HepG2 (cell line): ENCODE results near the gene C5orf15. TPM values are rescaled to one million over a fixed set of nuclear protein-coding genes. Genes with fewer than 3 reads are reported as not detected.
A peak's percentile ranks its signal among the peaks of the same experiment; 100 is the strongest.

ENCODE experiments used
- AHR ChIP-seq: IDR thresholded peaks from 2 replicates; pipeline ENCODE4 v1.6.1; 2018; ENCODE audit warnings: missing genetic modification reagents, missing compliant biosample characterization
- BHLHE40 ChIP-seq: IDR thresholded peaks from 2 replicates; pipeline ENCODE4 v1.6.1; 2011; ENCODE audit warnings: low read length, improper control_type of control experiment
- GATAD1 ChIP-seq: IDR thresholded peaks from 2 replicates; pipeline ENCODE4 v1.6.1; 2016; ENCODE audit warnings: missing genetic modification reagents, missing compliant biosample characterization
- KLF13 ChIP-seq: sonication (generic); formaldehyde crosslinking; IDR thresholded peaks from 2 replicates; pipeline ENCODE4 v1.4.0; 2020; ENCODE audit warnings: mild to moderate bottlenecking, missing genetic modification reagents
- LBX2 ChIP-seq: sonication (generic); formaldehyde crosslinking; IDR thresholded peaks from 2 replicates; pipeline ENCODE4 v1.5.0; 2020; ENCODE audit warnings: missing genetic modification reagents, mild to moderate bottlenecking, borderline replicate concordance
- NFE2L2 ChIP-seq: fragments of 150-350 bp; IDR thresholded peaks from 2 replicates; pipeline ENCODE4 v1.6.1; 2014; ENCODE audit warnings: low read length
- PRDM15 ChIP-seq: sonication (generic); formaldehyde crosslinking; IDR thresholded peaks from 2 replicates; pipeline ENCODE4 v1.4.0; 2020; ENCODE audit warnings: missing genetic modification reagents
- SIN3A ChIP-seq: IDR thresholded peaks from 2 replicates; pipeline ENCODE4 v1.6.1; 2011; ENCODE audit warnings: low read depth, mild to moderate bottlenecking, control low read depth, low read length, borderline replicate concordance
- ZBTB40 ChIP-seq, 2 experiments: fragments of 450-650 bp in 1 of 2; sonication (generic) in 1 of 2; formaldehyde crosslinking in 1 of 2; IDR thresholded peaks; 2 replicates each; pipeline versions ENCODE4 v1.6.1 to v1.8.0; 2016 to 2022; ENCODE audit warnings: antibody characterized with exemption in 1 of 2, mild to moderate bottlenecking in 1 of 2, missing genetic modification reagents in 1 of 2
- ZNF431 ChIP-seq: sonication (generic); formaldehyde crosslinking; IDR thresholded peaks from 2 replicates; pipeline ENCODE4 v1.9.0; 2022; ENCODE audit warnings: missing genetic modification reagents, low read depth, mild to moderate bottlenecking, borderline replicate concordance
- ZNF432 ChIP-seq: sonication (generic); formaldehyde crosslinking; IDR thresholded peaks from 2 replicates; pipeline ENCODE4 v1.5.0; 2020; ENCODE audit warnings: missing genetic modification reagents, mild to moderate bottlenecking, borderline replicate concordance
- ZNF546 ChIP-seq: sonication (generic); formaldehyde crosslinking; conservative IDR thresholded peaks from 2 replicates; pipeline ENCODE4 v1.8.1; 2023; ENCODE audit warnings: mild to moderate bottlenecking, missing genetic modification reagents
- ZNF547 ChIP-seq: sonication (generic); formaldehyde crosslinking; IDR thresholded peaks from 2 replicates; pipeline ENCODE4 v1.5.1; 2020; ENCODE audit warnings: mild to moderate bottlenecking, missing genetic modification reagents
- ZNF784 ChIP-seq: sonication (generic); formaldehyde crosslinking; IDR thresholded peaks from 2 replicates; pipeline ENCODE4 v1.5.1; 2020; ENCODE audit warnings: missing genetic modification reagents, mild to moderate bottlenecking, borderline replicate concordance
- polyA plus RNA-seq, 8 experiments: library from polyadenylated mRNA; depleted of rRNA in 3 of 8; stranded (reverse) in 7 of 8; unstranded in 1 of 8; fragments of >200 nt; fragmentation: Illumina TruSeq in 4 of 8; extraction: Trizol in 4 of 8; gene quantifications; 2 replicates each; pipeline versions ENCODE4 v1.2.1 to v1.2.3, GENCODE V29; 2011 to 2016; ENCODE audit warnings: low read depth in 4 of 8, missing spikeins in 1 of 8, mixed read lengths in 1 of 8; ENCODE audit not compliant: insufficient read depth in 1 of 8
- total RNA-seq, 5 experiments: library from RNA; depleted of rRNA; stranded (reverse); fragments of >200 nt; fragmentation: Illumina TruSeq; extraction: Trizol; gene quantifications; 2 replicates each; pipeline ENCODE4 v1.2.3, GENCODE V29; 2016; ENCODE audit warnings: low read depth in 1 of 5

Gene C5orf15
- total and polyA plus RNA-seq, 2 of the 13 experiments (the other 11 are each of a cell fraction or from before 2014, with no cell fraction given), result 58.5 to 82.7 TPM

- TF ChIP-seq ZBTB40 (IDR thresholded peaks at IDR 0.05) (no peak), ZBTB40 (CRISPR knock-in tag; IDR thresholded peaks at IDR 0.05) (0 out of 2 replicates have a peak, but pooled peaks have one; percentile 30), SIN3A (peak; percentile 32; the same call in 1 of the 2 replicates), LBX2 (CRISPR knock-in tag) (no peak), GATAD1 (no peak), NFE2L2 (no peak), ZNF546 (CRISPR knock-in tag) (peak; percentile 28; the same call in 1 of the 2 replicates), ZNF431 (CRISPR knock-in tag) (0 out of 2 replicates have a peak, but pooled peaks have one; percentile 62), BHLHE40 (peak; percentile 66), PRDM15 (CRISPR knock-in tag) (peak; percentile 16; the same call in 1 of the 2 replicates), ZNF547 (peak; percentile 54; the same call in 1 of the 2 replicates), ZNF432 (CRISPR knock-in tag) (no peak), ZNF784 (CRISPR knock-in tag) (peak; percentile 76; the same call in 1 of the 2 replicates), AHR (CRISPR knock-in tag) (no peak), KLF13 (CRISPR knock-in tag) (no peak)
Observed at GRCh38 chr5:134003817-134004625, 35.6 kb upstream of the C5orf15 start (continued).
